ENCODE results near the gene SNX4.
"Not testable (repeated sequence)": the region's sequence is repeated elsewhere in the genome, so short reads cannot be mapped to it uniquely, and the experiment has no call there.

SNX4 gene

DNA sequence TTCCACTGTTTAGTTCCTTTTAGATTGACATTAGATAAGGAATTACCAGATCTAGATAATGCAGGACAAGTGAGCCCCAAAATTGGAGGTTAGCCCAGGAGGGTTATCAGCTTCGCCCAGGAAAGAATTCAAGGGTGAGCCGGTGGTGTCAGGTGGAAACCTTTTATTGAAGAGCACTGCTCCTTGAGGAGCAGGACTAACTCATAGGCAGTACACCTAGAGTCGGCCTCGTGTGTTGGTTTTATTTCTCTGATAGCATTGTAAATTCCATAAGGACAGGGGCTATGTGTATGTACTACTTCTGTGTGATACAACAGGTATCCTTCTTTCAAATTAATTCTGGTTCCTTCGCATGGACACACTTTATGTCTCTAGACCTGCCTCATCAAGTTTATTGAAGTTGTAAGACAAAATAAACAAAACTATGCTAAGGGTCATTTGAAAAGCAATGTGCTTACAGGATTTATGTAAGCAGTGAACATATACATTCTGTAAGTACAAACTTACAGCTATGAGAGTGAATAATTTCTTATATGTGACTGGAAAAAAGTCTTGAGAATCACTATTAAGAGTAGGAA is 57.2 kb downstream of the SNX4 start:
- no peak for DNase-seq

DNA sequence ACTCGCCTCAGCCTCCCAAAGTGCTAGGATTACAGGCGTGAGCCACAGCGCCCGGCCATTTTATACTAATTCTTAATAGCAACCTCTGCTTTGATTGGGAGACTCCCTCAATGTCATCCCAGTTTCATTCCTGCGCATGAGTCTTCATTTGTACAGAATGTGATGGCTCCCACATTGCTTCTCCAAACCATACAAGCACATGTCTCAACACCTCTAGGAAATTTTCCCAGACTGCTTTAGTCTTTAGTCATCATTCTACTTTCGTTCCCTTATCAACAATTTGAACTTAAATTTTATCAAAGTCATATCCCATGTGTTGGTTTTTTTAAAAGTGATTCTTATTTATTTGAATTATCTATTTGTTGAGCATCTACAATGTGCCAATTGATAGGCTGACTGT is 58.1 kb downstream of the SNX4 start:
- no peak for DNase-seq

DNA sequence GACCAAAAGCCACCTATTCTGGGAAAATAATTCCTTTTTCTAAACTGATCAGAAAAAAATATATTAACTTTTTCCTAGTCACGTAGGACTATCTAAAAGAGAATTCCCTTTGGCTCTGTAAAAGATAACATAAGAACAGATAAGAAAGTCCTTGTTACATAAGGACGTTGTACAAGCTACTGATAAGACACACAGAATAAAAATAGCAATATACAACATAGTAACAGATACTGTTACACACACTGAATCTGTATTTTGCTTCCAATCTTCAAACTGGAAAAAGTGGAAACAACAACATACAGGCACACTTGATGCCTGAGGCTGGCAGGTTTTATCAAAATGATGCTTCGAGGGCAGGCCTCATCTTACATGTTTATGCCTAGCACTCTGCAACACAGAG is 59.8 kb downstream of the SNX4 start:
- DNase-seq = no peak

DNA sequence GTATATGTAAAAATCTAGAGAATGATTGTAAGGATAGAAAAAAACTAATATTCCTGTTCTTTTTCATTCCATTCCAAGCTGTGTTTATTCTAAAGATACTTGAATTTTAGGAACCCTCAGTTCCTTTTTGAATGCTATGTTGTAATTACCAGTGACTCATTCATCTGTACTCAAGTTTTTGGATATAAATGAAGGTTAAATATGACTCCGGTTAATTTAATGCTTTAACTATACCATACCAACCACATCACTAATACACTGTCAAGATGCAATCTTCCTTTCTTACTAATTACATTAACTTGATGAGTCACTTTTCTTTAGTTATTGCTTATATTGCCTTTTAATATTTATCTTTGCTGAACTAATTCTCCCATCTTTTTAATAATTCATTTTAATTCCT is 76.1 kb downstream of the SNX4 start:
- DNase-seq = no peak

DNA sequence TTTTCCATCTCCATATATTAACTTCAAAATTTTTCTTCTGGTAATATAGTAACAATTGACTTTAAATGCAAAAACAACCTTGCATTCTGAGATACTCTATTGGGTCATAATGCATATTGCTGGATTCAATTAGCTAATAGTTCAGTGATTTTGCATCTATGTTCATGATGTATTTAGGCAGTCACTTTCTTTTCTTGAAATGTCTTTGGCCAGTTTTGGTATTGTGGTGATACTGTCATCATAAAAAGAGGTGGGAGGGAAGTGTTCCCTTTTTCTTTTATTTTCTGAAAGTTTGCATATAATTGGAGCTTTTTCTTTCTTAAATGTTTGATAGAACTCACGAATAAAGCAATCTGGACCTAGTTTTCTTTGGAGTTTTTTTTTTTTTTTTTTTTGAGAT is 77.5 kb downstream of the SNX4 start:
- DNase-seq = no peak

DNA sequence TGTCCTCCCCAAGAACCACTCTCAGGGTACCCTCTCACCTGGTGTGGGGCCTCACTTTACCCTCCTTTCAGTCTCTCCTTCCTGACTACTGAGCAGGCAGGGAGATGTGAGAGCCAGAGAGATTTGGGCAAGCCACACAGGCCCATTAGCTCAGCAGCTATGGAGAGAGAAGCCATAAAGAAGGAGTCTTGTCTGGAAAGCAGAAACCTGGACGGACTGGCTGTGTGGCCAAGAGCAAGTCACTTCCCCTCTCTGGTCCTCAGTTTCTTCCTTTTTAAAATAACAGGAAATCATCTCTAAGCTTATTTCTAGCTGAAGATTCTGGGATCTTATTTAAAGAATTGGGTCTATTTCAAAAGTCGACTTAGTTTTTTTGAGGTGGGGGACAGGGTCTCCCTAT is 79.0 kb downstream of the SNX4 start:
- no peak for DNase-seq

DNA sequence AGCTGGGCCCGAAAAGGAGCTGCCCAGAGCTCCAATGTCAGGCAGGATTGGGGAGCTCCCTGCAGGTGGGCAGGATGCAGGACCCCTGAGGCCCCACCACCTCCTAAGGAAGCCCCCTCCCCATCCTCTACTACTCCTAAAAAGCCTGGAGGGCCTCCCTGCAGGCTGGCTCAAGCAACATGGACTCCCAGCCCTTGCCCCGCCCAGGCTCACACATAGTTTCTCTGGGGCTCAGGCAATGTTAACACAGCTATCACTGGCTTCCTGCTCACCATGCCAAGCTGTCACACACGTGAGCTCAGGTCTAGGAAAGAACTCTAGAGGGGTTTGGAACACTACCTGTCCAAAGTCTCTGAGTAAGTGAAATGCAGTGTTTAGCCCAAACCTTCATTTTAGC is 79.4 kb downstream of the SNX4 start:
- DNase-seq = no peak

DNA sequence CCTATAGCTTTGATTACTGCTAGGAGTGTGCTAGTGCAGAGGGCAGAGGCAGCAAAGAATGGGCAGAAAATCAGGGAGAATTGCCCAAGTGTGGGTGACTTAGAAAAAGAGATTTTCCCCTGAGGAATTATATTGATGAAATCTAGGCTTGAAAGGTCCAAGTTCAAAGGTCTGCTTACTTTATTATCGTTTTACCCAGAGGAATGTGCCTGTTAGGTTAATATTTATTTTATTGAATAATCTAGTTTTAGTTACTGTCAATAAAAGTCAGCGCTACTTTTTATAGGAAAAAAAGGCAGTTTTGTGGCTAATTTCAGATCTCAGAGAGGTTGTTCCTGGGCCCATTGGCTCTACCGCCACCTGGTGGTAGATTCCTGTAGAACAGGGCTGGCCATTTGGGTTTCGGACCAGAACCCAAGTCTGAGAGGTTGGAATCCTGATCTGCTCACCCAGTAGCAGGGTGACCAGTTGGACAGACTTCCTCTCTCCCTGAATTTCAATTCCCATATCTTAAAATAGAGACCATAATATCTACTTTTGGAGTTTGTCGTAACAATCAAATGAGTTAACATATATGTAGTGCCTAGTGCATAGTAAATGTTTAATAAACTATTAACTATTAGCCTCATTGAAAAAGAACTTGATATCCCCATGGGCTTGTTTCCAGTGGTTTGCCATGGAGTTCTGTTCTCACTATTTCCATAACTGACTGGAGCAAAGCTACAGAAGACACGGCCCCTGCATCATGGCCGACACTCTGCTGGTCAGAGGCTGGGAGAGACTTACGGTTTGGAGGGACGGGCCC is 82.2 kb downstream of the SNX4 start:
- peak in 43 of 58 donors; percentile 1 to 76 (median 19) for DNase-seq

DNA sequence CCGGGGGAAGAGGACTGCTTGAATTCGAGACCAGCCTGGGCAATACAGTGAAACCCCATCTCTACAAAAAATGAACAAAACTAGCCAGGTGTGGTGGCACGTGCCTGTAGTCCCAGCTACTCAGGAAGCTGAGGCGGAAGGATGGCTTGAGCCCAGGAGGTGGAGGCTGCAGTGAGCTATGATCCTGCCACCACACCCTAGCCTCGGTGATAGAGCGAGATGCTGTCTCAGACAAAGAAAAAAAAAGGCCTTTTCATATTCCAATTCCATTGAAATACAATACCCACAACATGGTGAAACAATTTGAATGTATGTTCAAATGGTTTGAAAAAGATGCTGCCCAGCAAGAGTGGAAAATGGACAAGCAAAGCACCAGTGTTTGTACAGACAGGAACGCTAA is 83.1 kb downstream of the SNX4 start:
- no peak for DNase-seq

DNA sequence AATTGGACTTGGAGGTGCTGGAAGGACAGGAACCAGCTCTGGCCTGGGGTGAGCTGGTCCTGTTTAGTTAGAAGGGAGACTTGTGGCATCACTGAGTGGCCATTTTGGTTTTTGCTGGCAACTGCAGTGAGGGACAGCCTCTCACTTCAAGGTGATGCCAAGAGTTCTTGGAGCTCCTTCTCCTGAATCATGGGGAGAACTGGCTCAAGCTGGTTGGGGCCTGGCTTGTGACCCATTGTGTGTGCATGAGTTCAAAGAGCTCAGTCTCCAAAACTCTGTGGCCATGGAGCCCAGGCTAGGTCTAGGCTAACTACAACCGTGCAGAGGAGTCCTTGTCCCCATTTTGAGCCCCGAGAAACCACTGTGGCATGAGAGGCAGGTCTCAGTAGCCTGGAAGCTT is 84.8 kb downstream of the SNX4 start:
- no peak for DNase-seq

DNA sequence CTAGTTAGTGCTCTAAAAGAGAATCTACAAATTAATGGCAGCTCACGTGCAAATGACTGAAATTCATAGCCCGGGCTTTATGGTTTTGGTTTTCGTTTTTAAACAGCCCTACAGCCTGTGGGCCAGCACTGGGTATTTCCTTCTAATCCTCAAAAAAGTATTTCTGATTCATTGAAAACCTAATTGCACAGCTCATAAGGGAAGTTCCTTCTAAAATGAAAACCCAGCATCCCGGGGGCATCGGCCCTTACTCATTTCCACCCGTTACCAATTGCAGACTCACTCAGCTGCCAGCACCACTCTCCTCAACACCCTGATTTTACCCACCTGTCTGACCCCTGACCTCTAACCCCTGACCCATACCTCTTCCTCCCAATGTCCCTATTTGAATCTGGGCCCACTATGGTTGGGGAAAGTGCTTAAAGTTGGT is 85.4 kb downstream of the SNX4 start:
- no peak for DNase-seq

DNA sequence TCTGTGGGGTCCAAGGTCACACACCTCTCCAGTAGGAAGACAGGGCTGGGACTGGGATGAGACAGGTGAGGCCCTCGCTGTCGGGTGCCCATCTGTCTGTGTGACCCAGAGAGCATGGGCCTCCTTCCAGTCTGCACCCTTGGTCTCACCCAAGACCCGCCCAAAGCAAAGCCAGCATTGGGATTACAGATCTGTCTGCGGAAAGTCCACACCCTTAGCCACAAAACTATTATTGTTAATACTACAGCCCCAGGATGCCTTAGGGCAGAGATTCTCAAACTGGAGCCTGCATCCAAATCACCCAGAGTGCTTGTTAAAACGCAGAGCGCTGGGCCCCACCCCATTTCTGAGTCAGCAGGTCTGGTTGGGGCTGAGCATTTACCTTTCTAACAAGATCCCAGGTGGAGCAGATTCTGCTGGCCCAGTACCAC is 86.4 kb downstream of the SNX4 start:
- DNase-seq = no peak

DNA sequence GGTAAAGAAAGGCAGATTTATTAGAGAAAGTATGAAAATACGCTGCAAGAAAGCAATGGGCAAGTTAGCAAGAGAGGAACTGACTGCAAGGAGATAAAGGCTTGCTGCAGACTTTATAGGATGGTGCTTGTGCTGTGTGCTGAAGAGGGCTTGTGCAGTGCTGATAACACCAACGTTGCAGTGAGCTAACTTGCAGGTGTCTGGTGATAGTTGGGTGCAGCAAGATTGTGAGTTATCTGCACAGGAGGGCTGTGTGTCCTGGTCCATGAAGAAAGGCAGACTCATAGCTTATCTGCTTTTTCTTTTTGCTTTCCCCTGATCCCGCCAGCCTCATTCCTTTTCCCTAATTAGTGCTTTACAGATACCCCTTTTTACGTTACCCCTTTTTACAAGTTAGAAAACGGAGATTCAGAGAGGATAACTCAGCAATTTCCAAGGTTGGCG is 86.9 kb downstream of the SNX4 start:
- no peak for DNase-seq

DNA sequence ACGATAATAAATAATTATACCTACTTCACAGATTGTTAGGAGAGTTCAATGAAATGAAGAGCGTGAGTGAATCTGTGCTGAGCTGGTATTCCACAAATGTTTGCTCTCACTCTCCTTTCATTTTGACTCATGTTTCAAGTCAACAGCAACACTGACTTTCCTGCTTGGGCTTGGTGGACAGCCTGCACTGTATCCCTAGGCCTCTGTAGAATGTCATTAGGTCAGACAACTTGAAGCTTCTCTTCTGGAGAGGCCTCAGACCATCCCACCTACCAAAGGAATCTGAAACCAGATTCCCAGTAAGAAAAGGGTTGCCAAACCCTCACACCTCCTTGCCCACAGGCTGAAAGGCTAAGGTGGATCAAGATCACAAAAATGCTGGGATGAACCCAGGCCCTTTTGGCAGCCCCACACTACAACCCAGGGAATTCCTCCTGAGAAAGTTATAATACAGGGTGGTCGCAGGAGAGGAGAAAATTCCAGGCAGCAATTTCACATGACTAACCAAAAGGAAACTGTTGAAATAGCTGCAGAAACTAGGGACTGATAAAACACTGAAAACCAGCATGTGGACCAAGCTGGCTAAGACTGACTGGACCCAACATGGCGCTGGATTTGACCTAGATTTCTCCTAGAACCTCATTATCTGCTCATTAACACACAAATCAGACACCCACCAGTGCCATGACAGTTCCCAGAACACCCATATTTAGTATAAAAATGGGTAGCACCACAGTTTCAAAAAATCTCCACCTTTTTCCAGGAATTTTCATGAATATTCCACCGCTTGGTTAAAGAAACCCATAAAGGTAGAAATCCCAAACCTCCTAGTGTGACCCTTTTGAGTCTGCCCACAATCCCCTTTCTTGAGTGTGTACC is 87.9 kb downstream of the SNX4 start:
- no peak for DNase-seq

DNA sequence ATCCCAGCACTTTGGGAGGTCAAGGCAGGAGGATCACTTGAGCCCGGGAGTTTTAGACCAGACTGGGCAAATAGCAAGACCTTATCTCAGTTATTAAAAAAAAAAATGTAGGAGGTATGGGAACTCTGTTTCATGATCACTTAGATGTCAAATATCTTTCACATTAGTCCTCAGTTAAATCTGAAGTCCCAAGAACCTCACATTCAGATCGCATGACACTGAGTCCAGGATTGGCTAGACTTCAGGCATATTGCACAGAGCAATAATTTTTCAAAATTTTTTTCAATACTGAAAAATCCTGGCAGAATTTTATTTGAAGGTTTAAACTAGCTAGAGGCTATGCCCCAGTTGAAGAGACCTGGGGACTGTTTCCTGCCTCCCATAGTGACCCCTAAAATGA is 88.6 kb downstream of the SNX4 start:
- DNase-seq = no peak

DNA sequence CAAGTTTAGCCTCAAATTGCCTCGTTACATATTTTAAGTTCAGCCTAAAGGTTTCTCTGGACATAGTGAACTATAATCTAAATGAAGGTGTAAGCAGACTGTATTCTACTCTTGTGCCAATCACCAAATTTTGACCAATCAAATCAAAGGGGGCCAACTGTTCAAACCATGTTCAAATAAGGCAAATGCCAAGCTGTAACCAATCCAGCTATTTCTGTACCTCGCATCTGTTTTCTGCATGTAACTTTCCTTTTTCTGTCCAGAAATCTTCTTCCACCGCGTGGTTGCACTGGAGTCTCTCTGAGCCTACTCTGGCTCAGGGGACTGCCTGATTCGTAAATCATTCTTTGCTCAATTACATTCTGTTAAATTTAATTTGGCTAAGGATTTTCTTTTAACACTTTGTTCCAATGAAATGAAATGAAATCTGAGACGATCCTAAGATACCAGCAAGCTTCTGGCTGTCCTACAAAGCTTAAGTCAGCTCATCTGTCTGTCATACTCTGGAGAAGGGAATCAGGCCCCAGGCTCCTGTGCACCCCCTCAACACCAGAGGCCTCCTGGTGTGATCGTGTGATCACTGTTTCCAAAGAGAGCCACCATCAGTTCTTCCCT is 91.7 kb downstream of the SNX4 start:
- peak in 1 of 58 donors; percentile 6 for DNase-seq

DNA sequence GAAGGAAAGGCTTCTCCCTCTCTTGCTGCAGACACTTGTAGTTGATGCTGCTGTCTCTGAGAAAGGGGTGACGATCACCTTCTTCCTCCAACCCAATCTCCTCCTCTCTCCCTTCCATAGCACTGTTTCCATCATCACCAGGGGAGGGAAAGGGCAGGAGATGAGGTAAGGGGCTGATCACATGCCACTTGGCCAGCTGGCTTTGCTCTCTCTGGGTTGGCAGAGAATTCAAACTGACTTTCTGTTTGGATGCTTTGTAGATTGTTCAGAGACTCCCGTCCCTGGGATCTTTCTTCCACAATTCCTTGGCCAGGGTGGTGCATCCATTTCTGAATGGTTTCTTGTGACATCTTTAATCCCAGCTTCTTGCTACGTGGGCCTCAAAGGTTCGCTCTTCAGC is 101.7 kb downstream of the SNX4 start:
- peak in 2 of 58 donors; percentile 20 to 33 for DNase-seq

DNA sequence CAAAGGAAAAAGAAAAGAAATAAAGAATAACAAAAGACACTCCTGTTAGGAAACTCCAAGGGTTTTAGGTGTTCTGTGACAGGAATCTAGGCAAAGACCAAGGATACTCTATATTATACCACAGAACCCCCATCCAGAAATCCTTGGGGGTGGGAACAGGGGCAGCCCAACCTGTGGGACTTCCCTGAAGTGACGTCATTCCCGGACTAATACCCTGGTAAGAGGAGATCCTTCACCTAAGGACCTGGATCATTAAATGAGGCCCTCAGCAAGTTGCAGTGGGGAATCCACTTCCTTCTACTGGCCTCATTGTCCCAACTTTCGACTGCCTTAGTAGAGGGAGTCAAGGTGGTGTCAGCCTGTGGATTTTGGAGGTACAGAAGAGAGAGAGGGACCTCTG is 103.8 kb downstream of the SNX4 start:
- DNase-seq = no peak

DNA sequence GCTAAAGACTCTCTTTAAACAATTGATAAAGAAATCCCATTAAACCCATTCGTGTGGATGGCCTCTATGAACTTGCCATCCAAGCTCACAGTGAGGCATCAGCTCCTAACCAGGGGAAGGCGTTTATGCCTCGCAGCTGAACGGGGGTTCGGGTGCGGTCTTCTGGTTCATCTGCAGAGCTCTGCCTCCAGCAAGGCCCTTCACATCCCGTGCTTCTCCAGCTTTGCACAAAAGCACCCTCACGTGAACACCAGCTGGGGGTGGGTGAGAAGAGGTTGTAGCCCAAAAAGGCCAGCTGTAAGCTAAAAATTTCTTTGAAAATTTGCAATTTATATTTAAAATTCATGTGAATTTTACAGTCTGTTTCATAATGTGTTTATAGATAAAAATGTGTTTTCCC is 105.3 kb downstream of the SNX4 start:
- peak in 7 of 58 donors; percentile 10 to 24 (median 11) for DNase-seq

DNA sequence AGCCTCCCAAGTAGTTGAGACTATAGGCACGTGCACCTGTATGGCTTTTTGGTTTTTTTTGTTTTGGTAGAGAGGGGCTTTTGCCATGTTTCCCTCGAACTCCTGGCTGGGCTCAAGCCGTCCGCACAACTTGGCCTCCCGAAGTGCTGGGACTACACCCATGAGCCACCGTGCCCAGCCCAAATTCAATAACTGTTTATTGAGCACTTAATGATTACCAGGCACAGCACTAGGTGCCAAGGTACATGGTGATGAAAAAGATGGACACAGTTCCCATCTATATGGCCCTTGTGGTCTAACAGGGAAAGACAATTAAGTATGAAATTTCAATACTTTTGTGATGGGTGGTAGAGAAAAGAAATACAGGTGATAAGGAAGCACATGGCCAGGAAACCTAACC is 109.1 kb downstream of the SNX4 start:
- no peak for DNase-seq

DNA sequence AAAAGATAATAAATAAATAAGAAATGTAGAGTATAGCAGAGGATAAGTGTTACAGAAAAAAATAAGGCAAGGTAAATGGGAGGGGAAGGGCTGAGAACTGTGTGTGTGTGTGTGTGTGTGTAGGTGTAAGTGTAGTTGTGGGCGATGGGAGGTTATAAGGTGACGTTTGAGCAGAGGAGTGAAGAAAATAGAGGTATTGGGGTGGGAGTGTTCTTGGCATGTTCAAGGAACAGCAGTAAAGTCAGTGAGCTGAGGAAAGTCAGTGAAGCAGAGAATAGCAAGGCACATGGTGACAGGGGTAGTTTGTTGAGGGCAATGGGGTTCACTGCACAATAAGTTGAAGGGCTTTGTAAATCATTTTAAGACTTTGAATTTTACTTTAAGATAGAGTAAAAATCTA is 113.9 kb downstream of the SNX4 start:
- DNase-seq = no peak

DNA sequence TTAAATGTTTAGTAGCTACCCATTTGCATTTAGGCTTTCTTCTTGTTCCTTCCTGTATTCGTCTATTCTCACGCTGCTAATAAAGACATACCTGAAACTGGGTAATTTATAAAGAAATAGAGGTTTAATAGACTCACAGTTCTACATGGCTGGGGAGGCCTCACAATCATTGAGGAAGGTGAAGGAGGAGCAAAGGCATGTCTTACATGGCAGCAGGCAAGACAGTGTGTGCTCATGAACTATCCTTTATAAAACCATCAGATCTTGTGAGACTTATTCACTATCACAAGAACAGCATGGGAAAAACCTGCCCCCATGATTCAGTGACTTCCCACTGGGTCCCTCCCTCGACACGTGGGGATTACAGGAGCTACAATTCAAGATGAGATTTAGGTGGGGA is 114.5 kb downstream of the SNX4 start:
- not testable (repeated sequence) for DNase-seq

Data from anterior cingulate cortex (tissue), 58 donors.